ENCODE measurements around the gene BDKRB1. TPM values are rescaled to one million over a fixed set of nuclear protein-coding genes. Genes with fewer than 3 reads are reported as not detected.

Gene BDKRB1
- total RNA-seq, 1 donor from 2014 or later = not detected

DNA sequence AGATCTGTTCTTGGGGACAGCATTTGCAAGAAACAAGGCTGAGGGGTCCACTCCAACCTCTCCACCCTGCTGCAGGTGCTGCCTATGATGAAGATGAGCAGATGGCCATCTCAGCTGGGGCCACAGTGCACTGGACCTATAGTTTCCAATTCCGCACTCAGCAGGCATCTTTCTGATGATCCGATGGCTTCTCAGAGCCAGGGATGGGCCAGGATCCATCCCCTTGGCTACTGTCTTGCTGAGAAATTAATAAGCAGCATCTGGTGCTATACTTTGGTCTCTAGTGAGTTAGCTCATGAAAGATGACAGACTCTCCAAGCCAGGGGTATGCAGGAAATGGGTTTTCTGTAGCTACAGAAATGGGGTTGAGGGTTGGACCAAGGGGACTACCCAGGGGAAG is 18.4 kb upstream of the BDKRB1 start:
- Histone ChIP-seq H3K27me3 (no peaks in the 10 kb centered on the region), H3K9me3 (ENCODE audit: low read depth) (no peaks in the 10 kb centered on the region), H3F3A (ENCODE audit: low read depth) (peaks cover 6% of the 10 kb centered on the region), H3K4me2 (no peak overlapping the region), H3K27ac (no peak overlapping the region), H3K79me2 (ENCODE audit: low read depth) (no peaks in the 10 kb centered on the region), H3K4me3 (no peak overlapping the region), H3K36me3 (no peaks in the 10 kb centered on the region), H2AFZ (replicated peaks) (no peak overlapping the region), H4K20me1 (ENCODE audit: low read depth) (no peaks in the 10 kb centered on the region), H3K4me1 (peaks cover 3% of the 10 kb centered on the region), H3K9ac (no peak overlapping the region)
- no peak for DNase-seq (ENCODE audit: low spot score)
- Mint-ChIP-seq H3K4me1 (peaks cover 23% of the 10 kb centered on the region), H3K27ac (no peak overlapping the region), H3K27me3 (ENCODE audit: insufficient read depth, low read depth) (peaks cover 13% of the 10 kb centered on the region), H3K4me3 (no peak overlapping the region), H3K9me3 (peaks cover 10% of the 10 kb centered on the region), H3K36me3 (no peaks in the 10 kb centered on the region)
- no peak for TF ChIP-seq EZH2phosphoT487 (IDR thresholded peaks at IDR 0.05)
- no peak for TF ChIP-seq EZH2 (IDR thresholded peaks at IDR 0.05)
- TF ChIP-seq, protein P1, sequence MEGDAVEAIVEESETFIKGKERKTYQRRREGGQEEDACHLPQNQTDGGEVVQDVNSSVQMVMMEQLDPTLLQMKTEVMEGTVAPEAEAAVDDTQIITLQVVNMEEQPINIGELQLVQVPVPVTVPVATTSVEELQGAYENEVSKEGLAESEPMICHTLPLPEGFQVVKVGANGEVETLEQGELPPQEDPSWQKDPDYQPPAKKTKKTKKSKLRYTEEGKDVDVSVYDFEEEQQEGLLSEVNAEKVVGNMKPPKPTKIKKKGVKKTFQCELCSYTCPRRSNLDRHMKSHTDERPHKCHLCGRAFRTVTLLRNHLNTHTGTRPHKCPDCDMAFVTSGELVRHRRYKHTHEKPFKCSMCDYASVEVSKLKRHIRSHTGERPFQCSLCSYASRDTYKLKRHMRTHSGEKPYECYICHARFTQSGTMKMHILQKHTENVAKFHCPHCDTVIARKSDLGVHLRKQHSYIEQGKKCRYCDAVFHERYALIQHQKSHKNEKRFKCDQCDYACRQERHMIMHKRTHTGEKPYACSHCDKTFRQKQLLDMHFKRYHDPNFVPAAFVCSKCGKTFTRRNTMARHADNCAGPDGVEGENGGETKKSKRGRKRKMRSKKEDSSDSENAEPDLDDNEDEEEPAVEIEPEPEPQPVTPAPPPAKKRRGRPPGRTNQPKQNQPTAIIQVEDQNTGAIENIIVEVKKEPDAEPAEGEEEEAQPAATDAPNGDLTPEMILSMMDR (IDR thresholded peaks at IDR 0.05) = no peak

DNA sequence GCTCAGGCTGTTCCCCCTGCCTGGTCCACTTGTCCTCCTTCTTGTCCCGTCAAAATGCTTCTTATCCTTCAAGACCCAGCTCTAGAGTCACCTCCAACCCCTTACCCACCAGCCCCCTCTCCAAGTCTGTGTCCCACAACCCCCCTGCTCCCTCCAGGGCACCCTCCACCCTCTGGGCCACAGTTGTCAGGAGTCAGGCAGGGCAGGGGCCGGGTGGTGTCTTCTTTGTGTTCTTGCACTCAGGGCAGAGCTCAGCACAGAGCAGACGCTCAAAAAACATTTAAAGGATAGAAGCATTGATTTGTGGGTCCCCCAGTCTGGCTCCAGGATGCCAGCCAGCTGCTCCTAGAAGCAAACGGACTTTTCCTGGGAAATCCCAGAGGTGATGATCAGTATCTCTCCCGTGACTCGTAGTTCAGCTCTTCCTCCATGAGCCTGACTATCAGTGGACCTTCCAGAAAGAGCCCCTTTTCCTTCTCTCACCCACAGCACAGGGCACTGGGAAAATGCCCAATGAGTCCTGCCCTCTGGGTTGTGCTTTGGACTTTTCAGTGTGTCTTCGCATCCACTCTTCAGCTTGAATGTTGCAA is 17.2 kb upstream of the BDKRB1 start:
- TF ChIP-seq, protein P1 (IDR thresholded peaks at IDR 0.05) = no peak
- no peak for TF ChIP-seq EZH2phosphoT487 (IDR thresholded peaks at IDR 0.05)
- no peak for TF ChIP-seq EZH2 (IDR thresholded peaks at IDR 0.05)
- Histone ChIP-seq H3K36me3 (no peaks in the 10 kb centered on the region), H3K79me2 (ENCODE audit: low read depth) (no peaks in the 10 kb centered on the region), H3K9ac (no peak overlapping the region), H3K27me3 (no peaks in the 10 kb centered on the region), H3K4me1 (no peaks in the 10 kb centered on the region), H3K27ac (no peak overlapping the region), H3K4me3 (no peak overlapping the region), H3F3A (ENCODE audit: low read depth) (peaks cover 6% of the 10 kb centered on the region), H4K20me1 (ENCODE audit: low read depth) (no peaks in the 10 kb centered on the region), H3K9me3 (ENCODE audit: low read depth) (no peaks in the 10 kb centered on the region), H3K4me2 (no peak overlapping the region), H2AFZ (replicated peaks) (no peak overlapping the region)
- peaks cover 12% of the 10 kb centered on the region for H3K4me1 Mint-ChIP-seq
- H3K27me3 Mint-ChIP-seq (ENCODE audit: insufficient read depth, low read depth) = peaks cover 13% of the 10 kb centered on the region
- peaks cover 13% of the 10 kb centered on the region for H3K9me3 Mint-ChIP-seq
- DNase-seq (ENCODE audit: low spot score) = no peak
- no peak overlapping the region for H3K27ac Mint-ChIP-seq
- H3K36me3 Mint-ChIP-seq = no peaks in the 10 kb centered on the region
- no peak overlapping the region for H3K4me3 Mint-ChIP-seq

DNA sequence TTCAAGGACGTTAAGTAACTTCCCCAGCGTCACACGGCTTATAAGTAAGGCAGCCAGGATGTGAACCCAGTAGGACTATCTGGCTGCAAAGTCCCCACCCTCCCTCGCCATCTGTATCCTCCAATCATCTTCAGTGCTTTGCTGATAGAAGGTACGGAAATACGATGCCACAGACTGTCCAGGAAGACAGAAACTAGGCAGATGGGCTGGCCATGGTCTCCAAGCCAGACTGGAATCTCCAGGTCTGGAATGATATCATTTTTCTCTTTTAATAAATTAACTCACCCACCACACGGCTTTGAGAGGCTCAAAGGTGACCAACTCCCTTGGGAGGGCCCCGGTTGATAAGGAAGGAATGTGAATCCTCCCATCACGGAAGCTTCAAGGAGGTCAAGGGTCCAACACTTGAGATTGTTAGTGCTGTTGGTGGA is 16.3 kb upstream of the BDKRB1 start:
- Histone ChIP-seq H3K4me1 (no peaks in the 10 kb centered on the region), H3F3A (ENCODE audit: low read depth) (peaks cover 6% of the 10 kb centered on the region), H3K79me2 (ENCODE audit: low read depth) (no peaks in the 10 kb centered on the region), H3K36me3 (no peaks in the 10 kb centered on the region), H2AFZ (replicated peaks) (no peak overlapping the region), H3K27ac (no peak overlapping the region), H3K4me2 (no peak overlapping the region), H3K9ac (no peak overlapping the region), H3K4me3 (no peak overlapping the region), H3K27me3 (no peaks in the 10 kb centered on the region), H3K9me3 (ENCODE audit: low read depth) (no peaks in the 10 kb centered on the region), H4K20me1 (ENCODE audit: low read depth) (no peaks in the 10 kb centered on the region)
- no peak for TF ChIP-seq EZH2 (IDR thresholded peaks at IDR 0.05)
- TF ChIP-seq EZH2phosphoT487 (IDR thresholded peaks at IDR 0.05) = no peak
- TF ChIP-seq, protein P1 (IDR thresholded peaks at IDR 0.05) = no peak
- Mint-ChIP-seq H3K4me1 (peaks cover 7% of the 10 kb centered on the region), H3K9me3 (peaks cover 13% of the 10 kb centered on the region), H3K27ac (no peak overlapping the region), H3K27me3 (ENCODE audit: insufficient read depth, low read depth) (peaks cover 9% of the 10 kb centered on the region), H3K36me3 (no peaks in the 10 kb centered on the region), H3K4me3 (no peak overlapping the region)
- no peak for DNase-seq (ENCODE audit: low spot score)
